HG02763 (cell line): ENCODE measurements around the gene TCIRG1.

Experiments
- ATAC-seq: cut with Tn5 transposase; IDR thresholded peaks from one replicate; pipeline ENCODE4 v1.9.1; 2021; ENCODE audit warnings: mild to moderate bottlenecking, moderate library complexity; ENCODE audit not compliant: unreplicated experiment

TCIRG1 gene

GRCh38 chr11:68049509-68050370 lies 10.9 kb downstream of the TCIRG1 start:
- ATAC-seq, result no peak

- ATAC-seq, result no peak
Observed at GRCh38 chr11:68050371-68050841, 11.6 kb downstream of the TCIRG1 start.

- ATAC-seq, result no peak
Observed at GRCh38 chr11:68051191-68052136, 12.6 kb downstream of the TCIRG1 start.

- no peak for ATAC-seq
Observed at GRCh38 chr11:68052137-68052873, 13.5 kb downstream of the TCIRG1 start.

GRCh38 chr11:68053117-68053516 lies 14.3 kb downstream of the TCIRG1 start:
- no peak for ATAC-seq

- ATAC-seq, result no peak
Observed at GRCh38 chr11:68053981-68054812, 15.4 kb downstream of the TCIRG1 start.

- no peak for ATAC-seq
Observed at GRCh38 chr11:68056317-68057285, 17.8 kb downstream of the TCIRG1 start.

GRCh38 chr11:68057807-68058206 lies 19.0 kb downstream of the TCIRG1 start:
- no peak for ATAC-seq

GRCh38 chr11:68061508-68061907 lies 22.7 kb downstream of the TCIRG1 start:
- no peak for ATAC-seq

GRCh38 chr11:68064926-68065325 lies 26.1 kb downstream of the TCIRG1 start:
- no peak for ATAC-seq

GRCh38 chr11:68065841-68066240 lies 27.0 kb downstream of the TCIRG1 start:
- no peak for ATAC-seq

GRCh38 chr11:68066742-68067141 lies 27.9 kb downstream of the TCIRG1 start:
- no peak for ATAC-seq

- no peak for ATAC-seq
Observed at GRCh38 chr11:68067991-68068390, 29.2 kb downstream of the TCIRG1 start.

- ATAC-seq, result no peak
Observed at GRCh38 chr11:68071281-68072048, 32.6 kb downstream of the TCIRG1 start.

- ATAC-seq, result no peak
Observed at GRCh38 chr11:68074584-68075352, 35.9 kb downstream of the TCIRG1 start.

GRCh38 chr11:68076371-68077042 lies 37.7 kb downstream of the TCIRG1 start:
- no peak for ATAC-seq
